ENCODE data around the gene DOK6.

DOK6 gene

DNA sequence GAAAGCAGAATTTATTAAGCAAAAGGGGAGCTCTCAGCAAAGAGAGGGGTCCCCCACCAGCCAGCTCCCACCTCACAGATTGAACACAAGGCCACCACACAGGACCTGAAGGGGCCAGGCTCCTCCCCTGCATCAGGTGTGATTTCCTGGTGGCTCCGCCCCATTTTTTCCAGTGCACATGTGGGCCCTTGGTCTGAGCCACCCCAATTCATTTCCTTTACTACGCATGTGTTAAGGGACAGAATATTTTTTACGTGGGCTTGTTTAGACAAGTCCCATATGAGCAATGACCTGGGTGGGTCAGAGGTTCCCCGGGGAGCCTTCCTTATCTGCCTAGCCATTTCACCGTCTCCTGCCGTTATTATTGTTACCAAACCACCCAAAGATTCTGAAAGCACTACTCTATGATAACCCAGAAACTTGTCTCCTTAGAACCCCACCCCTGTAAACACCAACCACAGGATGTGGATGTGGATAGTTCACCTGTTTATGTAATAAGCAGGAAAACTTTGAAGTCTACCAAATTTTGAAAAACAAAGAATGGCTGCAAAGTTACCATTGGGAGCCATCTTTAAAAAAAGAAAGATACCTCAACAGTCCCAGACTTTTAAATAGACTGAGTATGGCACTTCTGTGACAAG lies 355.3 kb downstream of the DOK6 start:
- no peak for FAIRE-seq

DNA sequence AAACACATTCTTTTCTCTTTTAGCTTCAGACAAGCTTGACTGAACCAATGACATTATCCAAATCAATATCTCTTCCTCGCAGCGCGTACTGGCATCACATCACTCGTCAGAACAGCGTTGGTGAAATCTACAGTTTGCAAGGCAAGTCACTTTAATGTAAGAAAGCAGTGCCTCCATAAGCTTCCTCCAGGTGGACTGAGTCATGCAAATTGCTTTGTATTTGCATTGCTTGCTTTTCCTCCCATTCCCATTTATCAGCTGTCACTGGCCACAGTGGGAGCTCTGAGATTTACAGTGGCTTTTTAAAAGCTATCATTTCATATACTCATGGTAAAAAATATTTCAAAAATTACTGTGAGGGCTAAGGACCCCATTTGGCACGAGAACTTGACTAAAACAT lies 357.0 kb downstream of the DOK6 start:
- FAIRE-seq, result no peak

DNA sequence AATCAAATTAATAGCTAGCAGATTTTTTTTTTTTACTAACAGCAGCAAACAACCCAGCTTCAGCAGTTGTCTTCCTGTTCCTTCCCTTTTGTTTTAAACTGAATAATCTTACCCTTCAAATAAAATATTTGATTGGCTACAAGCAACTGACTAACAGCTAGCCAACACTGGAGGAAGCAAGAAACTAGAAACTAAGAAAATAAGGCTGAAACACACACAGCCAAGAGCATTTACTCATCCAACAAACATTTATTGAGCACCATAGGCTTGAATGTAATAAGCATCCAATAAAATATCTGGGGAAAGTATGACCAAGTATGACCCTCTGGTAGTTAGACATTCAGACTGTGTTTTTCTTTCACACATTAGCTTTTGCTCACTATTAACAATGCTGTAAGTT lies 357.8 kb downstream of the DOK6 start:
- FAIRE-seq, result no peak

DNA sequence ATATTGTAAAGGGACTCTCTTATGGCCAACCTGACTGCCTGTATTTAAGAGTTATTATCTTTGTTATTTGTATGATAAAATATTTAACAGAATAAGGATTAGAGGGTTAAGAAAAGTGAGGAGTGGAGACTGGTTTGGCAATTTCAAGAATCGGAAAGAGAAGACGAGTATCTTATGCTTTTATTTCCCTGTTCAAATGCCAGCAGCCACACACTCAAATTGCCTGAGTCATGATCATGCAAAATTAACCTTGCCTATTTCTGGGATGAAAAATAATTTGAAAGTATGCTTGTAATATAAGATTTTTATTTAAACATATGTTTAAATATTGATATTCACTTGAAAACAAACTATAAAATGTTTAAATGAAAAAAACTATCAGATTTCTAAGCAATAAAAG lies 358.4 kb downstream of the DOK6 start:
- no peak for FAIRE-seq

DNA sequence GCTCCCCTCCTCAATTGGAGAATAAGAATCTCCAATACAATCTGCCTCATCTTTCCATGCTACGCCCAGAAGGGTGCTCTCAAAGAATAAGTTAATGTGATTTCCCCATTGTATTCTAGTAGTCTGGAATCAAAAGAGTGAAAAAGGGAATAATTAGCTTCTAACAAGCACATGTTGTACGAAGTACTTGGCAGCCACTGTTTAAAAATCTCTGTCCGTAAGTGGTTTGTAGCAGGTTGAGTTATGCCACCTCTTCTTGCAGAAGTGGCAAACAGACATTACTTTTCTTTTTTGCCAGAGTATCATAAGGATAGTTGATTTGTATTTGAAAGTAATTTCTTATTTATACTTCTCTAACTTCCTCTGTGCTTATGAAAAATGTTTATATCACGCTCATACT lies 362.3 kb downstream of the DOK6 start:
- no peak for FAIRE-seq

GRCh38 chr18:69763821-69764220 lies 363.1 kb downstream of the DOK6 start:
- no peak for FAIRE-seq

- no peak for FAIRE-seq
Observed at GRCh38 chr18:69770238-69770637, 369.6 kb downstream of the DOK6 start.

DNA sequence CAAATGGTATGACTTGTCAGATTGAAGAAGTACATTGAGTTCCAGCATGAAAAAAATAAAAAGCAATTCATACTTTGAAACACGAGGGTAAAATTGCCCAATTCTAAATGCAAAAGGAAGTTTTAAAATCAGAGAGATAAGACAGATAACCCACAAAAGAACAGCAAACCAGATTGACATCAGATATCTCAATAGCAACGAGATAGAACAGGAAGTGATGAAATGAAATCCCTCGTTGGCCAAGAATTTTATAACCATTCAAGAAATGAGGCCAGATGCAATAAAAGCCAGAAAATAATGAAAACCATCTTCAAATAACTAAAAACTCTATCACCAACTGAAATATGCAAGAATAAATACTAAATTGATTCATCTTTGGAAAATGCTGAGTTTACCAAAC lies 374.1 kb downstream of the DOK6 start:
- FAIRE-seq, result no peak

DNA sequence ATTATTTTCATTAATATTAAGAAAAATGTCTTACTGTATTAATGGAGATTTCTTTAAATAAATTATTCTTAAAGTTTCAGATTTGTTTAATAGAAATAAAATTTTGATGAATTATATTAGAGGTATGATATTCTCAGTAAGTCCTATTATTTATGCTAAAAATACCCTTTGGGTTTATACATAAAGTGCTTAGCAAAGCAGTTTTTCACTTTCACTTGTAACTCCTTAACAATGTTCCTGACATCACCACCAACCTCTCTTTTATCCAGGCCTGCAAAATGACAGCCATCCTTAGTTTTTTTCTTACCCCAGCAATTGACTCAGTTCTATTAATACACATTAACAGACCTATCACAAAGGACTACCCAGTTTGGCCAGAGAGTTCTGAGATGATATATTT lies 376.6 kb downstream of the DOK6 start:
- FAIRE-seq, result peak; percentile 74

- no peak for FAIRE-seq
Observed at GRCh38 chr18:69778680-69779079, 378.0 kb downstream of the DOK6 start.

GRCh38 chr18:69780851-69781250 lies 380.2 kb downstream of the DOK6 start:
- FAIRE-seq, result no peak

DNA sequence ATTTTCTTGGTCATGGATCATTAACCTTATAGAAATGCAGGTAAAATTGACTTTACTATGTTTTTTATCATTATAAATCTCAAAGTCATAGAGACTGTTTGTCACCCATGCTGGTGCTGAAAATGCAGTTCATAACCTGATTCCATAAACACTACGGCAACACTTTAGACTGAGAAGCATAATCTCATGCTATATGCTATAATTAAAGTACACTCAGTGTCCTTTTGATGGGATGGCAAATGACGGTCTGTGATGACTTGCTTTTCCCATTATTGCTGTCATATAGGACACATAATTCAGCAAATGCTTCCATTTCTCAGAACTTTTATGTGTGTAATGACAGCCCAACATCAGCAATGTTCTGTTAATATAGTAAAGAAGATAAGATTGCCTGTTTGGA lies 384.1 kb downstream of the DOK6 start:
- no peak for FAIRE-seq

DNA sequence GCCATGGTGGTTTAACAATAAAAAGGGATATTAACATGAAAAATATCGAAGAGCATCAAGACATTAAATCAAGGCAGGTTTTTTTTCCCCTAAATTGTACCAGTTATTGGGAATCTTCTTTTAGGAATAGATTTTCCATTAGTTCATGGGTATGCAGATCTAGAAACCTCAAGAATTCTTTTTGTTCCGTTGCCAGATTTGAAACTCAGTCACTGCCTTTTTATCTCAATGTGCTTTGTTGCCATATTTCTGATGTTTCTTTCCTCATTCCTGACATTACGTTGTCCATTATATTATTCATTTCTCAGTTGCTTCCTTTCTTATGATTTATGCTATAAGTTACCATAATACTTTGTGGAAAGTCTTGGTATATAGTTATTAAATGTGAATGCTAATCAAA lies 384.8 kb downstream of the DOK6 start:
- FAIRE-seq, result no peak

DNA sequence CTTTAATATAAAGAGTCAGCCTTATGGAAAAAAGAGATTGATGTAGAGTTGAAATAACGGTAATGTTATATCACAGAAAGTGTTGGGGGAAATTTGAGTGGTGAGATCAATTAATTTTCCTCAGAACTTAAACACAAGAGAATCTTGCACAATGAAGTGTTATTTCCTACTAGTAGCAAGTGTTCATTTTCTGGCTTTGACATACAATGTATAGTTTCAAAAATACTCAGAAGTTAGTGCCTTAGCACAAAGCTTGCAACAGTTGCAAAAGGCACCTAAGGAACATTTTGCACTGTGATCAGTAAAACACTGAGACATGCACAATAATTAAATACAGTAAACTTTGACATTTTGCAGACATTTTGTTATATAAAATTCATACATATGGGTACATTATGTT lies 385.7 kb downstream of the DOK6 start:
- FAIRE-seq, result no peak

DNA sequence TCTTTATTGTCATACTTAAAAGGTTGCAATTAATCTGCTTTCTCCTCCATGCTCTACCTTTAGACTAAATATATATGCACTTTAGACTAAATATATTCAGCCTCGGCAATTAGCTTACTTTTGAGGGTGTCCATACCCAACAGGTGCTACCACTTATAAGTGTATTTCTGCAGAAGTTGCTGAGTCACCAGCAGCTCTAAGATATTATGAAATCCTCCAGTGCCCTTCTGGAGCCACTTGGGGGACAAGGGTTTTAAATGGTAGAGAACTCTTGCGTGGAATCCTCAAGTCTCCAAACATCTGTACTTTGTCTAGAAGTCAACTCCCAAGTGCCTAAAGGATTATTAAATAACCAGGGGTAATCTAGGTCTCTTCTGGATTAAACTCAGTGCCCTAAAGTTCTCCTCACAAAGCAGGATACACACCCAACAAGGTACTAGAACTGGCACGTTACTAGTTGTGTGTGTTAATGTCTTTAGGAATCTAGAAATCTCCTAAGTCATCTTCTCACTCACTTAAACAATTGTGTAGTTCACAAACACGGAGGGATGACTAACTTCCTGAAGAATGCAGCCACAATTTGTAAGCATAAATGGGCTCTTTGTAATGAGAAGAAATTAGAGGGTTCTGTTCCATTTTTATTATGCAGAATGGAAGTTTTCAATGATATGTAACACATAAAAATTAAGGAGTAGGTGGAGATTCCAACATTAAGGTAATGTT lies 387.3 kb downstream of the DOK6 start:
- FAIRE-seq, result no peak

DNA sequence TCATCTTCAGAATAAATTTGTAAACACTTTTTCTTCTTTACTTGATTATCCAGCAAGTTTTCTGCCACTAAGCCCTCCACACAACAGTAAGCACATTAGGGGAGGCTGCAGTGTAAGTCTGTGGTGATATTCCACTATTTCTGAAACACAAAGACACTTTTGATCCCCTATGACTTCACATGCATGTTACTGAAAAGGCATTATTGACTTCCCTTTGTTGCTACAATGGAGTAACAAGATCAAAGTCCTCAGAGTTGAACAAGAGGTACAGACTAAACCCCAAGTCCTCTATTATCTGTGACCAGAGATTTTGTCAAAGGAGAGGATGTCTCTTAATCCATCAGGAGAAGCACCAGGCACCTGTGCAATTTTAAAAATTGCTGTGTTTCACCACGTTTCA lies 389.1 kb downstream of the DOK6 start:
- no peak for FAIRE-seq

GRCh38 chr18:69790649-69791048 lies 390.0 kb downstream of the DOK6 start:
- FAIRE-seq, result no peak

GRCh38 chr18:69795791-69796190 lies 395.1 kb downstream of the DOK6 start:
- no peak for FAIRE-seq

GRCh38 chr18:69804776-69805501 lies 404.3 kb downstream of the DOK6 start:
- FAIRE-seq, result no peak

DNA sequence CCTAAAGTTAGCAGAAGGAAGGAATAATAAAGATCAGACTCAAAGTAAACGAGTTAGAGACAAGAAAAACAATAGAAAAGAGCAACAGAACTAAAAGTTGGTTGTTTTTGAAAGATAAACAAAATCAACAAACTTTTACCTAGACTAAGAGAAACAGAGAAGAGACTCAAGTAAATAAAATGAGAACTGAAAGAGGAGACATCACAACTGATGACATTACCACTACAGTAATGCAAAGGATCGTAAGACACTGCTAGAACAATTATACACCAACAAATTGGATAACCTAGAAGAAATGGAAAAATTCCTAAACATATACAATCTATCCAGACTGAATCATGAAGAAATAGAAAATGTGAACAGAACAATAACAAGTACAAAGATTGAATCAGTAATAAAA lies 407.7 kb downstream of the DOK6 start:
- no peak for FAIRE-seq

DNA sequence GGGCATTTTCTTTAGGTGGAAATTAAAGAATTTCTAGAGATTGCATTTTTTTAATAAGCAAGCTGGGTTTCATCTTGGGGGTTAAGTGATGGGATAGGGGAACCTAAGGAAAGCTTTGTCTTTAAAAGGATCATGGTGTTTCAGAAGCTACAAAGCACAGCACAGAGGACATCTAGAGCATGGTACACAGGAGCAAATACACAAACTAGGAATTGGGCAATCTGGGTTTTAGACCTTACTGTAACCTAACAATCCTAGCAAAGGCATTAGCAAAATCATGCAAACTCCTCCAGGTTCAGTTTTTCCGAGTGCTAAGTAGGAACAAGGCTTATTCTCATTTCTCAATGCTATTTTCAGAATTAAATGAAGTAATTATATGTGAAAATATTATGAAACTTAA lies 412.9 kb downstream of the DOK6 start:
- FAIRE-seq, result no peak

GRCh38 chr18:69814861-69815385 lies 414.2 kb downstream of the DOK6 start:
- FAIRE-seq, result no peak

- no peak for FAIRE-seq
Observed at GRCh38 chr18:69817335-69817940, 416.8 kb downstream of the DOK6 start.

- no peak for FAIRE-seq
Observed at GRCh38 chr18:69819460-69819859, 418.8 kb downstream of the DOK6 start.
